Adrenal gland (tissue), 5 donors: ENCODE results near the gene KRIT1.

Experiments used
- CTCF ChIP-seq, 6 experiments: fragments of 450-650 bp in 4 of 6; fragments of 200-600 bp in 2 of 6; sonication (generic) in 1 of 6; IDR thresholded peaks; 1 replicate in 5 of 6; 2 replicates in 1 of 6; pipeline versions ENCODE4 v1.5.1 to v1.8.0; 2016 to 2021; ENCODE audit warnings: antibody characterized with exemption in 6 of 6, mild to moderate bottlenecking in 2 of 6, moderate library complexity in 1 of 6
- POLR2A ChIP-seq, 2 donors: fragments of 450-650 bp; IDR thresholded peaks; one replicate each; pipeline ENCODE4 v1.6.1; 2017; ENCODE audit warnings: antibody characterized with exemption in 2 of 2, mild to moderate bottlenecking in 2 of 2, moderate library complexity in 1 of 2
- donor health status: DM: no; HTN: no; CAD: no.

- no peak for TF ChIP-seq CTCF (IDR thresholded peaks at IDR 0.05)
- TF ChIP-seq POLR2A (IDR thresholded peaks at IDR 0.05): no peak
Measured at GRCh38 chr7:92149736-92150239, 95.9 kb downstream of the KRIT1 start.
